WTC11 (cell line): Measurements from ENCODE around the gene MPIG6B.

ENCODE experiments used
- E2F5 ChIP-seq: sonication (generic); formaldehyde crosslinking; IDR thresholded peaks from 2 replicates; pipeline ENCODE4 v1.8.1; 2022; ENCODE audit warnings: mild to moderate bottlenecking, moderate library complexity, missing genetic modification reagents
- JUN ChIP-seq: sonication (generic); formaldehyde crosslinking; IDR thresholded peaks from 2 replicates; pipeline ENCODE4 v1.8.0; 2023; ENCODE audit warnings: mild to moderate bottlenecking, missing genetic modification reagents
- NFE2L1 ChIP-seq: sonication (generic); formaldehyde crosslinking; IDR thresholded peaks from 2 replicates; pipeline ENCODE4 v1.8.1; 2023; ENCODE audit warnings: missing genetic modification reagents
- PRRX2 ChIP-seq: fragments of 250-450 bp; sonication (Bioruptor Pico); IDR thresholded peaks from 2 replicates; pipeline ENCODE4 v1.8.0; 2021; ENCODE audit warnings: mild to moderate bottlenecking
- TP53 ChIP-seq: sonication (generic); formaldehyde crosslinking; IDR thresholded peaks from 2 replicates; pipeline ENCODE4 v1.8.1; 2023; ENCODE audit warnings: mild to moderate bottlenecking, missing genetic modification reagents
- ZNF219 ChIP-seq: sonication (generic); formaldehyde crosslinking; IDR thresholded peaks from 2 replicates; pipeline ENCODE4 v1.8.0; 2023; ENCODE audit warnings: missing genetic modification reagents, mild to moderate bottlenecking, borderline replicate concordance
- TF ChIP-seq, protein P1 (sequence below): fragments of 200-600 bp; IDR thresholded peaks from 2 replicates; pipeline ENCODE4 v1.8.0; 2022; ENCODE audit warnings: antibody characterized with exemption
- TF ChIP-seq, protein P2 (sequence below): sonication (generic); formaldehyde crosslinking; IDR thresholded peaks from 2 replicates; pipeline ENCODE4 v1.8.1; 2023; ENCODE audit warnings: mild to moderate bottlenecking, moderate library complexity, missing genetic modification reagents

GRCh38 chr6:31744422-31744821 is 21.2 kb downstream of the MPIG6B start:
- TF ChIP-seq, protein P1, sequence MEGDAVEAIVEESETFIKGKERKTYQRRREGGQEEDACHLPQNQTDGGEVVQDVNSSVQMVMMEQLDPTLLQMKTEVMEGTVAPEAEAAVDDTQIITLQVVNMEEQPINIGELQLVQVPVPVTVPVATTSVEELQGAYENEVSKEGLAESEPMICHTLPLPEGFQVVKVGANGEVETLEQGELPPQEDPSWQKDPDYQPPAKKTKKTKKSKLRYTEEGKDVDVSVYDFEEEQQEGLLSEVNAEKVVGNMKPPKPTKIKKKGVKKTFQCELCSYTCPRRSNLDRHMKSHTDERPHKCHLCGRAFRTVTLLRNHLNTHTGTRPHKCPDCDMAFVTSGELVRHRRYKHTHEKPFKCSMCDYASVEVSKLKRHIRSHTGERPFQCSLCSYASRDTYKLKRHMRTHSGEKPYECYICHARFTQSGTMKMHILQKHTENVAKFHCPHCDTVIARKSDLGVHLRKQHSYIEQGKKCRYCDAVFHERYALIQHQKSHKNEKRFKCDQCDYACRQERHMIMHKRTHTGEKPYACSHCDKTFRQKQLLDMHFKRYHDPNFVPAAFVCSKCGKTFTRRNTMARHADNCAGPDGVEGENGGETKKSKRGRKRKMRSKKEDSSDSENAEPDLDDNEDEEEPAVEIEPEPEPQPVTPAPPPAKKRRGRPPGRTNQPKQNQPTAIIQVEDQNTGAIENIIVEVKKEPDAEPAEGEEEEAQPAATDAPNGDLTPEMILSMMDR = no peak
- TF ChIP-seq E2F5 (CRISPR knock-in tag) = no peak
- TF ChIP-seq, protein P2, sequence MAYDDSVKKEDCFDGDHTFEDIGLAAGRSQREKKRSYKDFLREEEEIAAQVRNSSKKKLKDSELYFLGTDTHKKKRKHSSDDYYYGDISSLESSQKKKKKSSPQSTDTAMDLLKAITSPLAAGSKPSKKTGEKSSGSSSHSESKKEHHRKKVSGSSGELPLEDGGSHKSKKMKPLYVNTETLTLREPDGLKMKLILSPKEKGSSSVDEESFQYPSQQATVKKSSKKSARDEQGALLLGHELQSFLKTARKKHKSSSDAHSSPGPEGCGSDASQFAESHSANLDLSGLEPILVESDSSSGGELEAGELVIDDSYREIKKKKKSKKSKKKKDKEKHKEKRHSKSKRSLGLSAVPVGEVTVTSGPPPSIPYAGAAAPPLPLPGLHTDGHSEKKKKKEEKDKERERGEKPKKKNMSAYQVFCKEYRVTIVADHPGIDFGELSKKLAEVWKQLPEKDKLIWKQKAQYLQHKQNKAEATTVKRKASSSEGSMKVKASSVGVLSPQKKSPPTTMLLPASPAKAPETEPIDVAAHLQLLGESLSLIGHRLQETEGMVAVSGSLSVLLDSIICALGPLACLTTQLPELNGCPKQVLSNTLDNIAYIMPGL (CRISPR knock-in tag) = no peak
- no peak for TF ChIP-seq JUN (CRISPR knock-in tag)
- no peak for TF ChIP-seq NFE2L1 (CRISPR knock-in tag)
- TF ChIP-seq PRRX2 = no peak
- TF ChIP-seq TP53 (CRISPR knock-in tag) = no peak
- TF ChIP-seq ZNF219 (CRISPR knock-in tag) = no peak
